Liver (tissue), 9 donors: ENCODE measurements around the gene PER1. TPM values are rescaled to one million over a fixed set of nuclear protein-coding genes. Genes with fewer than 3 reads are reported as not detected.
A peak's percentile ranks its signal among the peaks of the same experiment; 100 is the strongest.

Experiments used
- DNase-seq: peaks from one replicate; pipeline ENCODE4 v3.0.0-alpha.2; 2017; ENCODE audit warnings: low spot score
- H3K27ac ChIP-seq, 2 donors: one replicate each; pipeline ENCODE4 v1.7.0; 2013; ENCODE audit warnings: inconsistent platforms in 2 of 2, low read length in 2 of 2, control low read depth in 1 of 2, low read depth in 1 of 2, mild to moderate bottlenecking in 1 of 2
- H3K27me3 ChIP-seq, 4 donors: one replicate each; pipeline versions ENCODE4 v1.6.1 to v1.7.0; 2013; ENCODE audit warnings: low read length in 3 of 4, inconsistent platforms in 1 of 4, mild to moderate bottlenecking in 1 of 4, moderate library complexity in 1 of 4; ENCODE audit not compliant: control insufficient read depth in 4 of 4, insufficient read depth in 4 of 4
- H3K36me3 ChIP-seq, 4 donors: one replicate each; pipeline versions ENCODE4 v1.6.1 to v1.7.0; 2013; ENCODE audit warnings: low read length in 3 of 4, mild to moderate bottlenecking in 3 of 4, low read depth in 1 of 4, moderate library complexity in 1 of 4; ENCODE audit not compliant: control insufficient read depth in 4 of 4, insufficient read depth in 3 of 4
- H3K4me1 ChIP-seq, 4 donors: one replicate each; pipeline versions ENCODE4 v1.6.1 to v1.7.0; 2013; ENCODE audit warnings: low read length in 3 of 4, mild to moderate bottlenecking in 3 of 4, moderate library complexity in 1 of 4; ENCODE audit not compliant: control insufficient read depth in 4 of 4, insufficient read depth in 4 of 4
- H3K4me3 ChIP-seq, 3 donors: one replicate each; pipeline versions ENCODE4 v1.6.1 to v1.7.0; 2013; ENCODE audit warnings: low read length in 3 of 3, control low read depth in 1 of 3, low read depth in 1 of 3, mild to moderate bottlenecking in 1 of 3
- H3K9ac ChIP-seq, 2 donors: one replicate each; pipeline ENCODE4 v1.7.0; 2013; ENCODE audit warnings: low read length in 2 of 2, mild to moderate bottlenecking in 2 of 2, moderate library complexity in 2 of 2, control low read depth in 1 of 2, low read depth in 1 of 2
- H3K9me3 ChIP-seq, 4 donors: one replicate each; pipeline versions ENCODE4 v1.6.1 to v1.7.0; 2013; ENCODE audit warnings: low read length in 3 of 4; ENCODE audit not compliant: control insufficient read depth in 4 of 4
- EGR1 ChIP-seq, 2 donors: IDR thresholded peaks; 2 replicates each; pipeline ENCODE4 v1.6.1; 2016 to 2018; ENCODE audit warnings: antibody characterized with exemption in 2 of 2, low read depth in 2 of 2
- FOXA1 ChIP-seq: IDR thresholded peaks from 2 replicates; pipeline ENCODE4 v1.6.1; 2016; ENCODE audit warnings: antibody characterized with exemption
- FOXA2 ChIP-seq: IDR thresholded peaks from 2 replicates; pipeline ENCODE4 v1.6.1; 2016; ENCODE audit warnings: antibody characterized with exemption
- GABPA ChIP-seq, 2 donors: IDR thresholded peaks in 1 of 2; conservative IDR thresholded peaks in 1 of 2; 2 replicates each; pipeline ENCODE4 v1.6.1; 2016; ENCODE audit warnings: antibody characterized with exemption in 2 of 2, mild to moderate bottlenecking in 1 of 2, moderate library complexity in 1 of 2
- HNF4A ChIP-seq, 2 donors: conservative IDR thresholded peaks; 2 replicates each; pipeline ENCODE4 v1.6.1; 2016; ENCODE audit warnings: antibody characterized with exemption in 2 of 2, mild to moderate bottlenecking in 2 of 2
- HNF4G ChIP-seq: IDR thresholded peaks from 2 replicates; pipeline ENCODE4 v1.6.1; 2016; ENCODE audit warnings: antibody characterized with exemption
- JUND ChIP-seq, 2 donors: IDR thresholded peaks; 2 replicates each; pipeline ENCODE4 v1.6.1; 2016; ENCODE audit warnings: antibody characterized with exemption in 2 of 2
- NR2F2 ChIP-seq: IDR thresholded peaks from 2 replicates; pipeline ENCODE4 v1.6.1; 2016; ENCODE audit warnings: antibody characterized with exemption
- RAD21 ChIP-seq, 2 donors: IDR thresholded peaks; 2 replicates each; pipeline ENCODE4 v1.6.1; 2016; ENCODE audit warnings: antibody characterized with exemption in 2 of 2, mild to moderate bottlenecking in 2 of 2
- RXRA ChIP-seq, 2 donors: IDR thresholded peaks; 2 replicates each; pipeline ENCODE4 v1.6.1; 2017 to 2018; ENCODE audit warnings: antibody characterized with exemption in 2 of 2, mild to moderate bottlenecking in 1 of 2
- SP1 ChIP-seq: IDR thresholded peaks from 2 replicates; pipeline ENCODE4 v1.6.1; 2018; ENCODE audit warnings: antibody characterized with exemption, mild to moderate bottlenecking
- TAF1 ChIP-seq: conservative IDR thresholded peaks from 2 replicates; pipeline ENCODE4 v1.6.1; 2016; ENCODE audit warnings: antibody characterized with exemption, mild to moderate bottlenecking
- YY1 ChIP-seq: IDR thresholded peaks from 2 replicates; pipeline ENCODE4 v1.6.1; 2016; ENCODE audit warnings: antibody characterized with exemption, mild to moderate bottlenecking
- WGBS: extraction: QIAGEN DNeasy Blood & Tissue Kit; methylation state at CpG from one replicate; pipeline ENCODE4 v1.1.7; 2013; 5-methylcytosine and 5-hydroxymethylcytosine counted together
- polyA plus RNA-seq, 2 donors: library from polyadenylated mRNA; stranded (reverse) in 1 of 2; unstranded in 1 of 2; fragments of 200-250 nt in 1 of 2; fragments of >200 nt in 1 of 2; fragmentation: Nextera tagmentation in 1 of 2; extraction: Ambion mirVana in 1 of 2; gene quantifications; one replicate each; pipeline versions ENCODE4 v1.2.1 to v1.2.3, GENCODE V29; 2013 to 2015
- total RNA-seq, 2 donors: library from RNA; depleted of rRNA; stranded (reverse); fragments of >200 nt; gene quantifications; one replicate each; pipeline ENCODE4 v1.2.3, GENCODE V29; 2014
- TF ChIP-seq, protein P1 (sequence below): IDR thresholded peaks from 2 replicates; pipeline ENCODE4 v1.6.1; 2016; ENCODE audit warnings: antibody characterized with exemption
- TF ChIP-seq, protein P2 (sequence below): IDR thresholded peaks from 2 replicates; pipeline ENCODE4 v1.6.1; 2016; ENCODE audit warnings: antibody characterized with exemption
- TF ChIP-seq, protein P3 (sequence below): IDR thresholded peaks from 2 replicates; pipeline ENCODE4 v1.6.1; 2016; ENCODE audit warnings: antibody characterized with exemption
- TF ChIP-seq, protein P4 (sequence below): IDR thresholded peaks from 2 replicates; pipeline ENCODE4 v1.6.1; 2016; ENCODE audit warnings: antibody characterized with exemption, mild to moderate bottlenecking
- TF ChIP-seq, protein P5 (sequence below): fragments of 150-350 bp; IDR thresholded peaks from 2 replicates; pipeline ENCODE4 v1.5.1; 2017; ENCODE audit warnings: improper control_type of control experiment, low read depth, low read length; ENCODE audit not compliant: missing input control
- donor health status: healthy.
- donor health status: healthy.
- donor health status: healthy.
- donor health status: healthy.
- donor health status: healthy.

Gene PER1
- total and polyA plus RNA-seq, 4 donors: 10.1 to 71.6 (median 29.7) TPM

DNA sequence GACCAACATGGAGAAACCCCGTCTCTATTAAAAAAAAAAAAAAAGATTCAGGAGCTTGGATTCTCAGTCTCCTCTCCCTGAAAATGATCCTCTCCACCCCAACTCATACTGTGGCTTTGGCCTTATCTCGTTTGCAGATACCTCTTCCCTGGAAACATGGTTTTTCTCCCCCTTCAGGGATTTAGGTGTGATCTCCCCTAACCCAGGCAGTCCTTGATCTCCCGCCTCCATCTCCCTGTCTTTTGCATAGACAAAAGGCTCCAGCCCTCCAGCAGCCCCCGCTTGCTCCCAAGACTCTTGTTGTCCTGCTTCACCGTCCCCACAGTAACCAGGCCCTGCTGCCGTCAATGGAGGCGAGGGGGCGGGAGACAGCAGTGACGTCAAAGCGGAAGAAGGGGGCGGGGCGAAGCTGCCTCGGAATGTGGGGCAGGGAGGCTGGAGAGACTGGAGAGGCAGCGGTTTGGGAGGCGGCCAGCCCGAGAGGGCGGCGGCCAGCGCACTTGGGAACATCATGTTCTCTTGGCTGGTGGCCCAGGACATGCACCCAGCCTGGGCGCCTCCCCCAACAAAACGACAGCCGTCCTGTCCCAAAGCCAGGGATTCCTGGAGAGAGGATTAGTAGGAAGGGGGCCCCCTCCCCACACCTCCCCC lies 1.9 kb upstream of the PER1 start:
- Histone ChIP-seq H3K4me1 (peaks cover 15 to 58% (median 34%) of the 10 kb centered on the region in 4 donors), H3K27ac (peak overlapping the region; percentile 97 to 99), H3K36me3 (peaks cover 9 to 17% (median 12%) of the 10 kb centered on the region in 4 donors), H3K27me3 (no peaks in the 10 kb centered on the region), H3K9ac (peak overlapping the region; percentile 88 to 100), H3K9me3 (no peaks in the 10 kb centered on the region), H3K4me3 (peak overlapping the region; percentile 69 to 99 (median 89))
- TF ChIP-seq YY1 (peak; percentile 83), HNF4A (conservative IDR thresholded peaks at IDR 0.05) (peak; percentile 51 to 60), RXRA (IDR thresholded peaks at IDR 0.05) (peak; percentile 89 to 93), TAF1 (no peak), RAD21 (IDR thresholded peaks at IDR 0.05) (peak in 1 of 2 donors; percentile 49), NR2F2 (peak; percentile 61), FOXA2 (peak; percentile 49), SP1 (peak; percentile 100), EGR1 (IDR thresholded peaks at IDR 0.05; ENCODE audit: low read depth in 2 of 2) (peak; percentile 90 to 92), JUND (IDR thresholded peaks at IDR 0.05) (peak in 1 of 2 donors; percentile 87), GABPA (IDR thresholded peaks at IDR 0.05 in 1 of 2, conservative IDR thresholded peaks at IDR 0.05 in 1 of 2) (peak in 1 of 2 donors; percentile 56), HNF4G (no peak), FOXA1 (no peak)
- TF ChIP-seq, protein P1, sequence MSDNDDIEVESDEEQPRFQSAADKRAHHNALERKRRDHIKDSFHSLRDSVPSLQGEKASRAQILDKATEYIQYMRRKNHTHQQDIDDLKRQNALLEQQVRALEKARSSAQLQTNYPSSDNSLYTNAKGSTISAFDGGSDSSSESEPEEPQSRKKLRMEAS: peak; percentile 94
- TF ChIP-seq, protein P2, sequence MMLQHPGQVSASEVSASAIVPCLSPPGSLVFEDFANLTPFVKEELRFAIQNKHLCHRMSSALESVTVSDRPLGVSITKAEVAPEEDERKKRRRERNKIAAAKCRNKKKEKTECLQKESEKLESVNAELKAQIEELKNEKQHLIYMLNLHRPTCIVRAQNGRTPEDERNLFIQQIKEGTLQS: peak; percentile 66
- TF ChIP-seq, protein P3, sequence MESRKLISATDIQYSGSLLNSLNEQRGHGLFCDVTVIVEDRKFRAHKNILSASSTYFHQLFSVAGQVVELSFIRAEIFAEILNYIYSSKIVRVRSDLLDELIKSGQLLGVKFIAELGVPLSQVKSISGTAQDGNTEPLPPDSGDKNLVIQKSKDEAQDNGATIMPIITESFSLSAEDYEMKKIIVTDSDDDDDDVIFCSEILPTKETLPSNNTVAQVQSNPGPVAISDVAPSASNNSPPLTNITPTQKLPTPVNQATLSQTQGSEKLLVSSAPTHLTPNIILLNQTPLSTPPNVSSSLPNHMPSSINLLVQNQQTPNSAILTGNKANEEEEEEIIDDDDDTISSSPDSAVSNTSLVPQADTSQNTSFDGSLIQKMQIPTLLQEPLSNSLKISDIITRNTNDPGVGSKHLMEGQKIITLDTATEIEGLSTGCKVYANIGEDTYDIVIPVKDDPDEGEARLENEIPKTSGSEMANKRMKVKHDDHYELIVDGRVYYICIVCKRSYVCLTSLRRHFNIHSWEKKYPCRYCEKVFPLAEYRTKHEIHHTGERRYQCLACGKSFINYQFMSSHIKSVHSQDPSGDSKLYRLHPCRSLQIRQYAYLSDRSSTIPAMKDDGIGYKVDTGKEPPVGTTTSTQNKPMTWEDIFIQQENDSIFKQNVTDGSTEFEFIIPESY: peak; percentile 89
- TF ChIP-seq, protein P4, sequence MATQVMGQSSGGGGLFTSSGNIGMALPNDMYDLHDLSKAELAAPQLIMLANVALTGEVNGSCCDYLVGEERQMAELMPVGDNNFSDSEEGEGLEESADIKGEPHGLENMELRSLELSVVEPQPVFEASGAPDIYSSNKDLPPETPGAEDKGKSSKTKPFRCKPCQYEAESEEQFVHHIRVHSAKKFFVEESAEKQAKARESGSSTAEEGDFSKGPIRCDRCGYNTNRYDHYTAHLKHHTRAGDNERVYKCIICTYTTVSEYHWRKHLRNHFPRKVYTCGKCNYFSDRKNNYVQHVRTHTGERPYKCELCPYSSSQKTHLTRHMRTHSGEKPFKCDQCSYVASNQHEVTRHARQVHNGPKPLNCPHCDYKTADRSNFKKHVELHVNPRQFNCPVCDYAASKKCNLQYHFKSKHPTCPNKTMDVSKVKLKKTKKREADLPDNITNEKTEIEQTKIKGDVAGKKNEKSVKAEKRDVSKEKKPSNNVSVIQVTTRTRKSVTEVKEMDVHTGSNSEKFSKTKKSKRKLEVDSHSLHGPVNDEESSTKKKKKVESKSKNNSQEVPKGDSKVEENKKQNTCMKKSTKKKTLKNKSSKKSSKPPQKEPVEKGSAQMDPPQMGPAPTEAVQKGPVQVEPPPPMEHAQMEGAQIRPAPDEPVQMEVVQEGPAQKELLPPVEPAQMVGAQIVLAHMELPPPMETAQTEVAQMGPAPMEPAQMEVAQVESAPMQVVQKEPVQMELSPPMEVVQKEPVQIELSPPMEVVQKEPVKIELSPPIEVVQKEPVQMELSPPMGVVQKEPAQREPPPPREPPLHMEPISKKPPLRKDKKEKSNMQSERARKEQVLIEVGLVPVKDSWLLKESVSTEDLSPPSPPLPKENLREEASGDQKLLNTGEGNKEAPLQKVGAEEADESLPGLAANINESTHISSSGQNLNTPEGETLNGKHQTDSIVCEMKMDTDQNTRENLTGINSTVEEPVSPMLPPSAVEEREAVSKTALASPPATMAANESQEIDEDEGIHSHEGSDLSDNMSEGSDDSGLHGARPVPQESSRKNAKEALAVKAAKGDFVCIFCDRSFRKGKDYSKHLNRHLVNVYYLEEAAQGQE: peak; percentile 81
- TF ChIP-seq, protein P5, sequence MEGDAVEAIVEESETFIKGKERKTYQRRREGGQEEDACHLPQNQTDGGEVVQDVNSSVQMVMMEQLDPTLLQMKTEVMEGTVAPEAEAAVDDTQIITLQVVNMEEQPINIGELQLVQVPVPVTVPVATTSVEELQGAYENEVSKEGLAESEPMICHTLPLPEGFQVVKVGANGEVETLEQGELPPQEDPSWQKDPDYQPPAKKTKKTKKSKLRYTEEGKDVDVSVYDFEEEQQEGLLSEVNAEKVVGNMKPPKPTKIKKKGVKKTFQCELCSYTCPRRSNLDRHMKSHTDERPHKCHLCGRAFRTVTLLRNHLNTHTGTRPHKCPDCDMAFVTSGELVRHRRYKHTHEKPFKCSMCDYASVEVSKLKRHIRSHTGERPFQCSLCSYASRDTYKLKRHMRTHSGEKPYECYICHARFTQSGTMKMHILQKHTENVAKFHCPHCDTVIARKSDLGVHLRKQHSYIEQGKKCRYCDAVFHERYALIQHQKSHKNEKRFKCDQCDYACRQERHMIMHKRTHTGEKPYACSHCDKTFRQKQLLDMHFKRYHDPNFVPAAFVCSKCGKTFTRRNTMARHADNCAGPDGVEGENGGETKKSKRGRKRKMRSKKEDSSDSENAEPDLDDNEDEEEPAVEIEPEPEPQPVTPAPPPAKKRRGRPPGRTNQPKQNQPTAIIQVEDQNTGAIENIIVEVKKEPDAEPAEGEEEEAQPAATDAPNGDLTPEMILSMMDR: no peak
- 2% methylated on average over 22 of the region's 22 CpGs for WGBS
- peak; percentile 98 for DNase-seq
